GM23338 (cell line): ENCODE data around the gene PEX19. TPM values are rescaled to one million over a fixed set of nuclear protein-coding genes. Genes with fewer than 3 reads are reported as not detected.

Experiments used
- ATAC-seq: fragments of 200-7000 bp; cut with Tn5 transposase; 3 replicates; pipeline ENCODE4 v1.9.1; 2020
- DNase-seq: peaks from one replicate; pipeline ENCODE4 v3.0.0-alpha.2; 2015; ENCODE audit warnings: low spot score
- H2AFZ ChIP-seq: fragments of 200-600 bp; sonication (generic); 2 replicates; pipeline ENCODE4 v1.8.0; 2016; ENCODE audit warnings: antibody characterized with exemption, mild to moderate bottlenecking, moderate library complexity
- H3F3A ChIP-seq: fragments of 200-600 bp; sonication (generic); replicated peaks from 2 replicates; pipeline ENCODE4 v1.8.0; 2017; ENCODE audit warnings: antibody characterized with exemption, mixed run types, low read depth
- H3K27ac ChIP-seq: fragments of 200-600 bp; sonication (generic); 2 replicates; pipeline ENCODE4 v1.6.1; 2016; ENCODE audit warnings: low read depth
- H3K27me3 ChIP-seq: fragments of 200-600 bp; sonication (generic); 2 replicates; pipeline ENCODE4 v1.8.0; 2016; ENCODE audit warnings: mild to moderate bottlenecking, mixed run types, moderate library complexity; ENCODE audit not compliant: insufficient read depth
- H3K36me3 ChIP-seq: fragments of 200-600 bp; sonication (generic); 2 replicates; pipeline ENCODE4 v1.8.0; 2016; ENCODE audit warnings: mild to moderate bottlenecking; ENCODE audit not compliant: insufficient read depth
- H3K4me1 ChIP-seq: fragments of 200-600 bp; sonication (generic); 2 replicates; pipeline ENCODE4 v1.8.0; 2016; ENCODE audit warnings: mild to moderate bottlenecking, moderate library complexity; ENCODE audit not compliant: insufficient read depth
- H3K4me2 ChIP-seq: fragments of 200-600 bp; sonication (generic); 2 replicates; pipeline ENCODE4 v1.7.1; 2017; ENCODE audit warnings: mixed run types
- H3K4me3 ChIP-seq: fragments of 200-600 bp; sonication (generic); 2 replicates; pipeline ENCODE4 v1.6.1; 2016; ENCODE audit warnings: mixed run types
- H3K79me2 ChIP-seq: fragments of 200-600 bp; sonication (generic); replicated peaks from 2 replicates; pipeline ENCODE4 v1.8.0; 2017; ENCODE audit warnings: mild to moderate bottlenecking; ENCODE audit not compliant: insufficient read depth
- H3K9me2 ChIP-seq: fragments of 200-600 bp; sonication (generic); 2 replicates; pipeline ENCODE4 v1.8.0; 2017; ENCODE audit not compliant: insufficient read depth
- H4K20me1 ChIP-seq: fragments of 200-600 bp; sonication (generic); replicated peaks from 2 replicates; pipeline ENCODE4 v1.8.0; 2017; ENCODE audit warnings: mild to moderate bottlenecking; ENCODE audit not compliant: insufficient read depth
- H3K27ac Mint-ChIP-seq: 2 replicates; pipeline ENCODE4 v1.8.0; 2020; ENCODE audit warnings: inconsistent platforms, mild to moderate bottlenecking, moderate library complexity, mixed read lengths
- H3K27me3 Mint-ChIP-seq: 3 replicates; pipeline ENCODE4 v1.8.0; 2022; ENCODE audit warnings: low read depth, mild to moderate bottlenecking, moderate library complexity, mixed read lengths, inconsistent platforms; ENCODE audit not compliant: insufficient read depth, poor library complexity
- H3K36me3 Mint-ChIP-seq: 3 replicates; pipeline ENCODE4 v1.8.0; 2021; ENCODE audit warnings: low read depth, mild to moderate bottlenecking, inconsistent platforms, moderate library complexity, mixed read lengths
- H3K4me1 Mint-ChIP-seq: 3 replicates; pipeline ENCODE4 v1.8.0; 2020; ENCODE audit warnings: mild to moderate bottlenecking, inconsistent platforms, mixed read lengths
- H3K4me3 Mint-ChIP-seq: 3 replicates; pipeline ENCODE4 v1.8.0; 2021; ENCODE audit warnings: moderate library complexity, mild to moderate bottlenecking, inconsistent platforms, mixed read lengths
- H3K9me3 Mint-ChIP-seq: 3 replicates; pipeline ENCODE4 v1.8.0; 2020; ENCODE audit warnings: moderate library complexity, mild to moderate bottlenecking, inconsistent platforms, mixed read lengths
- CREB1 ChIP-seq: fragments of 250-450 bp; sonication (Bioruptor Pico); IDR thresholded peaks from 2 replicates; pipeline ENCODE4 v1.5.0; 2020; ENCODE audit warnings: low read depth, mild to moderate bottlenecking, moderate library complexity
- CTCF ChIP-seq, 2 experiments: fragments of 200-600 bp in 1 of 2; sonication (generic) in 1 of 2; conservative IDR thresholded peaks; 2 replicates each; pipeline versions ENCODE4 v1.5.1 to v1.6.1; 2016 to 2017; ENCODE audit warnings: antibody characterized with exemption in 2 of 2, low read depth in 2 of 2, mild to moderate bottlenecking in 2 of 2, moderate library complexity in 1 of 2
- ETS1 ChIP-seq: IDR thresholded peaks from 2 replicates; pipeline ENCODE4 v1.6.1; 2016; ENCODE audit warnings: antibody characterized with exemption
- EZH2 ChIP-seq: fragments of 200-600 bp; sonication (generic); IDR thresholded peaks from one replicate; pipeline ENCODE4 v1.8.0; 2017; ENCODE audit warnings: antibody characterized with exemption, mild to moderate bottlenecking, low read depth; ENCODE audit not compliant: unreplicated experiment
- EZH2phosphoT487 ChIP-seq: fragments of 200-600 bp; sonication (generic); IDR thresholded peaks from one replicate; pipeline ENCODE4 v1.8.1; 2018; ENCODE audit warnings: antibody characterized with exemption; ENCODE audit not compliant: unreplicated experiment
- JUNB ChIP-seq: IDR thresholded peaks from one replicate; pipeline ENCODE4 v1.6.1; 2016; ENCODE audit warnings: antibody characterized with exemption; ENCODE audit not compliant: unreplicated experiment
- NANOG ChIP-seq: IDR thresholded peaks from 2 replicates; pipeline ENCODE4 v1.6.1; 2016; ENCODE audit warnings: antibody characterized with exemption, borderline replicate concordance
- POLR2AphosphoS5 ChIP-seq: IDR thresholded peaks from 2 replicates; pipeline ENCODE4 v1.6.1; 2016; ENCODE audit warnings: antibody characterized with exemption, low read depth
- REST ChIP-seq: IDR thresholded peaks from one replicate; pipeline ENCODE4 v1.6.1; 2018; ENCODE audit warnings: antibody characterized with exemption; ENCODE audit not compliant: unreplicated experiment
- ZNF114 ChIP-seq: fragments of 250-450 bp; sonication (Bioruptor Pico); IDR thresholded peaks from 2 replicates; pipeline ENCODE4 v1.5.0; 2020; ENCODE audit warnings: mild to moderate bottlenecking, moderate library complexity
- ZNF331 ChIP-seq: fragments of 250-450 bp; sonication (Bioruptor Pico); IDR thresholded peaks from 2 replicates; pipeline ENCODE4 v1.5.0; 2020; ENCODE audit warnings: low read depth, mild to moderate bottlenecking, moderate library complexity
- polyA plus RNA-seq: library from polyadenylated mRNA; unstranded; fragments of >200 nt; fragmentation: Nextera tagmentation; extraction: Ambion mirVana; gene quantifications from 2 replicates; pipeline ENCODE4 v1.2.1, GENCODE V29; 2016
- total RNA-seq: library from RNA; depleted of rRNA; stranded (reverse); fragments of >200 nt; shearing (Covaris generic); gene quantifications from 2 replicates; pipeline ENCODE4 v1.2.3, GENCODE V29; 2014

PEX19 gene
- total and polyA plus RNA-seq, 2 experiments from 2014 or later, result 21.8 to 56.7 TPM

GRCh38 chr1:160227561-160227960 is 57.4 kb downstream of the PEX19 start:
- no peaks in the 10 kb centered on the region for H3K79me2 ChIP-seq
- no peaks in the 10 kb centered on the region for H3K9me2 ChIP-seq
- ATAC-seq, result no peak
- H2AFZ ChIP-seq, result no peak overlapping the region
- peaks cover 15% of the 10 kb centered on the region; the same call in 1 of the 2 replicates for H3F3A ChIP-seq
- H3K27ac Mint-ChIP-seq, result no peak overlapping the region
- no peak overlapping the region for H3K4me2 ChIP-seq
- DNase-seq, result no peak
- H3K36me3 Mint-ChIP-seq, result peaks cover 65% of the 10 kb centered on the region
- no peaks in the 10 kb centered on the region for H3K27me3 ChIP-seq
- H3K27me3 Mint-ChIP-seq, result no peaks in the 10 kb centered on the region
- no peak overlapping the region for H3K4me3 Mint-ChIP-seq
- no peak overlapping the region for H3K27ac ChIP-seq
- no peaks in the 10 kb centered on the region for H3K4me1 ChIP-seq
- H3K36me3 ChIP-seq, result peaks cover 55% of the 10 kb centered on the region
- H4K20me1 ChIP-seq, result peaks cover 8% of the 10 kb centered on the region; the same call in 1 of the 2 replicates
- no peak overlapping the region for H3K4me3 ChIP-seq
- no peaks in the 10 kb centered on the region for H3K4me1 Mint-ChIP-seq
- no peaks in the 10 kb centered on the region for H3K9me3 Mint-ChIP-seq
- TF ChIP-seq REST (no peak), CREB1 (CRISPR knock-in tag) (no peak), ETS1 (no peak), ZNF331 (CRISPR knock-in tag) (no peak), NANOG (no peak), CTCF (conservative IDR thresholded peaks at IDR 0.05; ENCODE audit: low read depth in 2 of 2) (no peak), EZH2phosphoT487 (no peak), POLR2AphosphoS5 (no peak), ZNF114 (no peak), JUNB (no peak), EZH2 (no peak)
